Measurements from ENCODE around the gene HNRNPR. TPM values are rescaled to one million over a fixed set of nuclear protein-coding genes. Genes with fewer than 3 reads are reported as not detected.

The HNRNPR gene
- total RNA-seq, 1 experiment from 2014 or later, result 152 TPM

GRCh38 chr1:23290836-23291565 lies 53.1 kb downstream of the HNRNPR start:
- ChIA-PET CTCF (no interaction called here), POLR2A (interaction anchor here (1.5 kb wide), 1 partner anchor 79 kb away, joined by 4 read pairs; the partner anchor contains the start of gene ZNF436)
- Mint-ChIP-seq H3K9me3 (ENCODE audit: unreplicated experiment) (no peaks in the 10 kb centered on the region), H3K4me3 (ENCODE audit: unreplicated experiment) (no peak overlapping the region), H3K27me3 (ENCODE audit: insufficient read depth, unreplicated experiment) (no peaks in the 10 kb centered on the region), H3K4me1 (ENCODE audit: insufficient read depth, unreplicated experiment) (no peaks in the 10 kb centered on the region), H3K36me3 (ENCODE audit: insufficient read depth, unreplicated experiment) (peaks cover 58% of the 10 kb centered on the region), H3K27ac (ENCODE audit: low read depth, unreplicated experiment) (no peak overlapping the region)
- no TSS peak for BruUV-seq (replicated peaks)
- intact Hi-C loops (cut with micrococcal nuclease), result no loop called here
- no peak for DNase-seq (ENCODE audit: unreplicated experiment)
- TF ChIP-seq CTCF (IDR thresholded peaks at IDR 0.05; ENCODE audit: unreplicated experiment), result no peak

DNA sequence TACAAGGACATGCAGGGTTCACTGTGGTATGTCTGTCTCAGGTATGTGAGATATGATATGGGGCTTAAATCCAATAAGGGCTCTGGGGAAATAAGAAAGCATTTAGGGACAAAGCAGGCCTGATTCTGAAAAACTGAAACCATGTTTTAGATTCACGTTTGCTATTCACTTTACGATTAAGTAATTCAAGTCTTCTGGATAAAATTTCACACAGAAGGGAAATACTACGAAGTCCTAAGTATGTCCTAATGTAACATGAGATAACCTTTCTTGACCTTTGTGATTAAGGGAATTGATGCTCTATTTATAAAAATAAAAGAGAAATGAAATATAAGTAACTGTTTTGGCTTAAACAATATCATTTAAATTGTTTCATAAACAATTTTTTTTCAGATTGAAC lies 55.4 kb downstream of the HNRNPR start:
- ChIA-PET CTCF (no interaction called here), POLR2A (no interaction called here)
- Mint-ChIP-seq H3K27ac (ENCODE audit: low read depth, unreplicated experiment) (no peak overlapping the region), H3K9me3 (ENCODE audit: unreplicated experiment) (no peaks in the 10 kb centered on the region), H3K4me3 (ENCODE audit: unreplicated experiment) (no peak overlapping the region), H3K36me3 (ENCODE audit: insufficient read depth, unreplicated experiment) (peaks cover 67% of the 10 kb centered on the region), H3K4me1 (ENCODE audit: insufficient read depth, unreplicated experiment) (peaks cover 11% of the 10 kb centered on the region), H3K27me3 (ENCODE audit: insufficient read depth, unreplicated experiment) (no peaks in the 10 kb centered on the region)
- DNase-seq (ENCODE audit: unreplicated experiment), result no peak
- TF ChIP-seq CTCF (IDR thresholded peaks at IDR 0.05; ENCODE audit: unreplicated experiment), result no peak
- no TSS peak for BruUV-seq (replicated peaks)
- intact Hi-C loops (cut with micrococcal nuclease), result loop anchor here (5.0 kb wide), 1 partner anchor 114 kb away; no protein-coding TSS in a partner anchor

DNA sequence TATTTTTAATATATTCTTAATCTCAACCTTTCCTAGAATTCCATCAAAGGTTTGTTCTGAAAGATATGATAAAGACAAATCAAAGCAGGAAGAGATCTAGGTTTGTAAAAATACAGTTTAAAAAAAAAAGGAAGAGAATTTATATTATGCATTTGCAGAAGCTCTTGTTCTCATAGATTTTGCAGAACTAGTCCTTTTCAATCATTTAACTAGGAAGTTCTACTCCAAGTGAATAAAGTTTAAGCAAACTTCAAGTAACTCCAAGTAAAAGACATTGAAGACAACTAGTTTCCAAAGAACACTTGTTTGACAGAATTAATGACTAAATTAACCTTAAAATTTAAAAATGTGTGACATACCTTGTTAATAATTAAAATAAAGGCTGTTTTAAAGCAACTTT lies 55.9 kb downstream of the HNRNPR start:
- H3K4me1 Mint-ChIP-seq (ENCODE audit: insufficient read depth, unreplicated experiment), result peaks cover 15% of the 10 kb centered on the region
- no TSS peak for BruUV-seq (replicated peaks)
- DNase-seq (ENCODE audit: unreplicated experiment), result no peak
- no peaks in the 10 kb centered on the region for H3K27me3 Mint-ChIP-seq (ENCODE audit: insufficient read depth, unreplicated experiment)
- no peak overlapping the region for H3K4me3 Mint-ChIP-seq (ENCODE audit: unreplicated experiment)
- TF ChIP-seq CTCF (IDR thresholded peaks at IDR 0.05; ENCODE audit: unreplicated experiment), result no peak
- intact Hi-C loops (cut with micrococcal nuclease), result loop anchor here (5.0 kb wide), 1 partner anchor 114 kb away; no protein-coding TSS in a partner anchor
- H3K9me3 Mint-ChIP-seq (ENCODE audit: unreplicated experiment), result no peaks in the 10 kb centered on the region
- H3K27ac Mint-ChIP-seq (ENCODE audit: low read depth, unreplicated experiment), result no peak overlapping the region
- POLR2A ChIA-PET, result no interaction called here
- CTCF ChIA-PET, result no interaction called here
- H3K36me3 Mint-ChIP-seq (ENCODE audit: insufficient read depth, unreplicated experiment), result peaks cover 68% of the 10 kb centered on the region

- H3K4me3 Mint-ChIP-seq (ENCODE audit: unreplicated experiment), result no peak overlapping the region
- peaks cover 21% of the 10 kb centered on the region for H3K4me1 Mint-ChIP-seq (ENCODE audit: insufficient read depth, unreplicated experiment)
- no TSS peak for BruUV-seq (replicated peaks)
- peaks cover 77% of the 10 kb centered on the region for H3K36me3 Mint-ChIP-seq (ENCODE audit: insufficient read depth, unreplicated experiment)
- DNase-seq (ENCODE audit: unreplicated experiment), result no peak
- CTCF ChIA-PET, result interaction anchor here (0.8 to 0.9 kb wide), 2 partner anchors 17 to 211 kb away, joined by 3 read pairs; no protein-coding TSS in a partner anchor
- H3K27ac Mint-ChIP-seq (ENCODE audit: low read depth, unreplicated experiment), result no peak overlapping the region
- intact Hi-C loops (cut with micrococcal nuclease), result loop anchor here (5.0 kb wide), 1 partner anchor 116 kb away; no protein-coding TSS in a partner anchor
- POLR2A ChIA-PET, result interaction anchor here (1.9 kb wide), 1 partner anchor 13 kb away, joined by 5 read pairs; no protein-coding TSS in a partner anchor
- TF ChIP-seq CTCF (IDR thresholded peaks at IDR 0.05; ENCODE audit: unreplicated experiment), result no peak
- no peaks in the 10 kb centered on the region for H3K9me3 Mint-ChIP-seq (ENCODE audit: unreplicated experiment)
- H3K27me3 Mint-ChIP-seq (ENCODE audit: insufficient read depth, unreplicated experiment), result no peaks in the 10 kb centered on the region
Measured at GRCh38 chr1:23286401-23286800, 57.7 kb downstream of the HNRNPR start.

Measured in MCF 10A (cell line).